ENCODE results near the gene GAL3ST1.
"Not testable (repeated sequence)": the region's sequence is repeated elsewhere in the genome, so short reads cannot be mapped to it uniquely, and the experiment has no call there.

Gene GAL3ST1

GRCh38 chr22:30566125-30566524 lies 8.3 kb downstream of the GAL3ST1 start:
- Mint-ChIP-seq H3K36me3 (ENCODE audit: low read depth) (no peaks in the 10 kb centered on the region), H3K9me3 (no peaks in the 10 kb centered on the region), H3K27me3 (ENCODE audit: low read depth) (peaks cover 2% of the 10 kb centered on the region), H3K27ac (no peak overlapping the region), H3K4me1 (ENCODE audit: low read depth) (no peaks in the 10 kb centered on the region), H3K4me3 (no peak overlapping the region)
- no peak for DNase-seq (ENCODE audit: low spot score)

DNA sequence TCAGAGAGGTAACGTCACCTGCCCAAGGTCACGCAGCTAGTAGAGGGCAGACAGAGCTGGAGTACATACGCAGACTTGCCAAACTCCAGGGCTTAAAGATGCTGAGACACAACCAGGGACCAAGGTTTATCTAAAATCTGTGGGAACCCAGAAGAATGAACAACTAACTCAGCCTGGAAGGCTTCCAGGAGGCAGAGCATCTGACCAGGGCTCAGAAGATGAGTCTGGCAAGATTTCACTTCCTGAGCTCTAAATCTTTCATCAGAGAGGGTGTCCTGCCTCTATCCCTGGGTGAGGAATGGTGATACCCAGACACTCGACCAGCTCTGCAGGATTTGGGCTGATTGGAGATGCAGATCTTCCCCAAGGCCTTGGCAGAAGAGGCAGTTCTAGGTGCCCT lies 9.1 kb downstream of the GAL3ST1 start:
- no peak overlapping the region for H3K4me3 Mint-ChIP-seq
- no peaks in the 10 kb centered on the region for H3K4me1 Mint-ChIP-seq (ENCODE audit: low read depth)
- no peak for DNase-seq (ENCODE audit: low spot score)
- H3K27me3 Mint-ChIP-seq (ENCODE audit: low read depth), result peaks cover 2% of the 10 kb centered on the region
- no peaks in the 10 kb centered on the region for H3K36me3 Mint-ChIP-seq (ENCODE audit: low read depth)
- H3K9me3 Mint-ChIP-seq, result no peaks in the 10 kb centered on the region
- no peak overlapping the region for H3K27ac Mint-ChIP-seq

DNA sequence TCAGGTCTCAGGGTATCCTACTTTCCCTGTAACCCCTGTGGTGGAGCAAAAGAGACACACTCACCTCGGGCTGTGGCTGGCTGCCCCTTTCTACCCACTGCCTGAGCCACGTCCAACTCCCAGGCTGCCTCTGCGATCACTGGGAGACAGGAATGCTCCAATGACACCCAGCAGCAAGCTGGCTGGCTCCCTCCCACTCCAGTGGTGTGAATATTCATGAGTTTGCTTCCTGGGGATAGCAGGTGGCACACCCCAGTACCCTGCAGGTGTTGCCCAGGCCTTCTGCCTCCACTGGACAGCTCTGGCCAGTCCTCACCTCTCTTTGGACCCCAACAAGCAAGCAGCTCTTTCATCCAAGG lies 9.7 kb downstream of the GAL3ST1 start:
- Mint-ChIP-seq H3K4me1 (ENCODE audit: low read depth) (no peaks in the 10 kb centered on the region), H3K27ac (no peak overlapping the region), H3K36me3 (ENCODE audit: low read depth) (no peaks in the 10 kb centered on the region), H3K4me3 (no peak overlapping the region), H3K27me3 (ENCODE audit: low read depth) (peaks cover 2% of the 10 kb centered on the region), H3K9me3 (no peaks in the 10 kb centered on the region)
- no peak for DNase-seq (ENCODE audit: low spot score)

- no peak for DNase-seq (ENCODE audit: low spot score)
- no peaks in the 10 kb centered on the region for H3K36me3 Mint-ChIP-seq (ENCODE audit: low read depth)
- no peaks in the 10 kb centered on the region for H3K4me1 Mint-ChIP-seq (ENCODE audit: low read depth)
- no peak overlapping the region for H3K27ac Mint-ChIP-seq
- H3K27me3 Mint-ChIP-seq (ENCODE audit: low read depth), result peaks cover under 1% of the 10 kb centered on the region
- no peak overlapping the region for H3K4me3 Mint-ChIP-seq
- H3K9me3 Mint-ChIP-seq, result no peaks in the 10 kb centered on the region
Measured at GRCh38 chr22:30564045-30564760, 10.3 kb downstream of the GAL3ST1 start.

- Mint-ChIP-seq H3K9me3 (no peaks in the 10 kb centered on the region), H3K36me3 (ENCODE audit: low read depth) (no peaks in the 10 kb centered on the region), H3K27ac (no peak overlapping the region), H3K4me3 (no peak overlapping the region), H3K27me3 (ENCODE audit: low read depth) (no peaks in the 10 kb centered on the region), H3K4me1 (ENCODE audit: low read depth) (no peaks in the 10 kb centered on the region)
- no peak for DNase-seq (ENCODE audit: low spot score)
Measured at GRCh38 chr22:30562366-30562765, 12.1 kb downstream of the GAL3ST1 start.

- no peaks in the 10 kb centered on the region for H3K4me1 Mint-ChIP-seq (ENCODE audit: low read depth)
- no peaks in the 10 kb centered on the region for H3K36me3 Mint-ChIP-seq (ENCODE audit: low read depth)
- no peaks in the 10 kb centered on the region for H3K9me3 Mint-ChIP-seq
- H3K27ac Mint-ChIP-seq, result no peak overlapping the region
- no peaks in the 10 kb centered on the region for H3K27me3 Mint-ChIP-seq (ENCODE audit: low read depth)
- DNase-seq (ENCODE audit: low spot score), result no peak
- H3K4me3 Mint-ChIP-seq, result no peak overlapping the region
Measured at GRCh38 chr22:30561402-30562189, 12.9 kb downstream of the GAL3ST1 start.

GRCh38 chr22:30560643-30561202 lies 13.7 kb downstream of the GAL3ST1 start:
- not testable (repeated sequence) for H3K36me3 Mint-ChIP-seq (ENCODE audit: low read depth); DNase-seq (ENCODE audit: low spot score); H3K4me3 Mint-ChIP-seq; H3K27ac Mint-ChIP-seq; H3K9me3 Mint-ChIP-seq; H3K27me3 Mint-ChIP-seq (ENCODE audit: low read depth); H3K4me1 Mint-ChIP-seq (ENCODE audit: low read depth)

GRCh38 chr22:30559889-30560288 lies 14.6 kb downstream of the GAL3ST1 start:
- Mint-ChIP-seq H3K36me3 (ENCODE audit: low read depth) (no peaks in the 10 kb centered on the region), H3K4me3 (no peak overlapping the region), H3K27me3 (ENCODE audit: low read depth) (no peaks in the 10 kb centered on the region), H3K9me3 (no peaks in the 10 kb centered on the region), H3K4me1 (ENCODE audit: low read depth) (no peaks in the 10 kb centered on the region), H3K27ac (no peak overlapping the region)
- no peak for DNase-seq (ENCODE audit: low spot score)

DNA sequence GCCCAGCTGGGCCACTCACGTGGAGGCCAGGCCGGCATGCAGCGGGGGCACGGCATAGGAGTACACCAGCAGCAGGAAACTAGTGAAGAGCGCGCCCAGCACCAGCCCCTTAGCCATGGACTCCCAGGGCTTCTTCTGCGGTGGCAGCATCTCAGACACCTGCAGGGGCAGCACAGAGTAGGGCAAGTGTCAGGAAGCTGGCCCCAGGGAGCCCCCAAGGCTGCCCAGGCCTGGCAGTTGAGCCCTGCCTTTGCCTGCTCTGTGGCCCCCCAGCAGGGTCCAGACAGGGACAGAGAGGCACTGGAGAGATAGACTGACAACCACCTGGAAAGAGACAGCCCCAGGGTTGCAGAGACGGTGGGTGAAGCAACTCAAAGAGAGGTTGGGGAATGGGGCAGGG lies 17.2 kb downstream of the GAL3ST1 start:
- no peaks in the 10 kb centered on the region for H3K27me3 Mint-ChIP-seq (ENCODE audit: low read depth)
- DNase-seq (ENCODE audit: low spot score), result no peak
- no peak overlapping the region for H3K27ac Mint-ChIP-seq
- no peaks in the 10 kb centered on the region for H3K4me1 Mint-ChIP-seq (ENCODE audit: low read depth)
- no peaks in the 10 kb centered on the region for H3K9me3 Mint-ChIP-seq
- H3K4me3 Mint-ChIP-seq, result no peak overlapping the region
- H3K36me3 Mint-ChIP-seq (ENCODE audit: low read depth), result no peaks in the 10 kb centered on the region

GRCh38 chr22:30556388-30556787 lies 18.1 kb downstream of the GAL3ST1 start:
- no peaks in the 10 kb centered on the region for H3K9me3 Mint-ChIP-seq
- no peak for DNase-seq (ENCODE audit: low spot score)
- H3K36me3 Mint-ChIP-seq (ENCODE audit: low read depth), result no peaks in the 10 kb centered on the region
- H3K4me1 Mint-ChIP-seq (ENCODE audit: low read depth), result no peaks in the 10 kb centered on the region
- H3K27me3 Mint-ChIP-seq (ENCODE audit: low read depth), result no peaks in the 10 kb centered on the region
- no peak overlapping the region for H3K27ac Mint-ChIP-seq
- H3K4me3 Mint-ChIP-seq, result no peak overlapping the region

GRCh38 chr22:30555282-30556210 lies 18.9 kb downstream of the GAL3ST1 start:
- Mint-ChIP-seq H3K4me3 (no peak overlapping the region), H3K9me3 (no peaks in the 10 kb centered on the region), H3K27me3 (ENCODE audit: low read depth) (no peaks in the 10 kb centered on the region), H3K27ac (no peak overlapping the region), H3K4me1 (ENCODE audit: low read depth) (no peaks in the 10 kb centered on the region), H3K36me3 (ENCODE audit: low read depth) (no peaks in the 10 kb centered on the region)
- no peak for DNase-seq (ENCODE audit: low spot score)

DNA sequence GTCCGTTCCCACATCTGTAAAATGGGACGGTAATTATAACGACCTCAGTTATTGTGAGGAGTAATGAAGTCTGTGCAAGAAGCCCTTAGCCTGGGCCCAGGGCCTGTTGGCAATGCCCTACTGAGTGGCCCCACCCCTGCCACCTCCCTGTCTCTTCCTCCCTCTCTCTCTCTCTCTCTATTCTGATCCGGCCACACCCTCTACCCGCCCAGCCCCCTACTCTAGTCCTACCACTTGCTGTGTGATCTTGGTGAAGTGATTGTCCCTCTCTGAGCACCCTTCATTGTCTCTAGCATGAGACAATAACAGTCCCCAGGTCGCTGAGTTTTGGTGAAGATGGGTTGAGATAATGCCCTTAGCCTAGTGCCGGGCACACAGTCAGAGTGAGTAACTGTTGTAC lies 20.5 kb downstream of the GAL3ST1 start:
- no peak overlapping the region for H3K27ac Mint-ChIP-seq
- H3K36me3 Mint-ChIP-seq (ENCODE audit: low read depth), result no peaks in the 10 kb centered on the region
- no peaks in the 10 kb centered on the region for H3K9me3 Mint-ChIP-seq
- H3K4me3 Mint-ChIP-seq, result no peak overlapping the region
- no peak for DNase-seq (ENCODE audit: low spot score)
- no peaks in the 10 kb centered on the region for H3K4me1 Mint-ChIP-seq (ENCODE audit: low read depth)
- no peaks in the 10 kb centered on the region for H3K27me3 Mint-ChIP-seq (ENCODE audit: low read depth)

DNA sequence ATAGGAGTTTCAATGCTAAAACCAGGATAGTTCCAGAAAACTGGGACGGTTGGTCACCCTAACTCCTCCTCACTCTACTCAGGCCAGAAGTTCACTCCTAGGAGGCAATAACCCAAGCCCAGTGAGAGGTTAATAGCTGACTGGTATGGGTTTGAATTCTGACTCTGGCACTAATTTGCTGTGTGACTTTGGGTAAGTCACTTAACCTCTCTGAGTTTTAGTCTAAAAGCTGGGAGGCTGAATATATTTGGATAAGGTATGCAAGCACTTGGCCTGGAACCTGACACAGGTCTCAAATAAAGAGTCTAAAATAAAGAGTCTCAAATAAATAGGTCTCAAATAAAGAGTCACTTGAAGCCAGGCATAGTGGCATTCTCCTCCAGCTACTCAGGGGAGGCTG lies 21.7 kb downstream of the GAL3ST1 start:
- H3K4me3 Mint-ChIP-seq, result no peak overlapping the region
- no peak for DNase-seq (ENCODE audit: low spot score)
- H3K27me3 Mint-ChIP-seq (ENCODE audit: low read depth), result peaks cover 5% of the 10 kb centered on the region
- H3K9me3 Mint-ChIP-seq, result no peaks in the 10 kb centered on the region
- no peak overlapping the region for H3K27ac Mint-ChIP-seq
- H3K36me3 Mint-ChIP-seq (ENCODE audit: low read depth), result no peaks in the 10 kb centered on the region
- no peaks in the 10 kb centered on the region for H3K4me1 Mint-ChIP-seq (ENCODE audit: low read depth)

DNA sequence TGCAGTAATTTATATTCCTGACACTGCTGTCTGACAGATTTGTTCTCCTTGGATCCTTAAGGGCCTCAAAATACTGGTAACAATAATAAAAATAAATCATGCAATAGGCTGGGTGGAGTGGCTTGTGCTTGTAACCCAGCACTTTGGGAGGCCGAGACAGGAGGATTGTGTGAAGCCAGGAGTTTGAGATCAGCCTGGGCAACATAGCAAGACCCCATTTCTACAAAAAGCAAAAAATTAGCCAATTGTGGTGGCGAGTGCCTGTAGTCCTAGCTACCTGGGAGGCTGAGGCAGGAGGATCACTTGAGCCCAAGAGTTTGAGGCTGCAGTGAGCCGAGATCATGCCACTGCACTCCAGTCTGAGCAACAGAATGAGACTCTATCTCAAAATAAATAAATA lies 22.7 kb downstream of the GAL3ST1 start:
- H3K4me1 Mint-ChIP-seq (ENCODE audit: low read depth); H3K4me3 Mint-ChIP-seq; H3K27me3 Mint-ChIP-seq (ENCODE audit: low read depth); H3K27ac Mint-ChIP-seq; H3K36me3 Mint-ChIP-seq (ENCODE audit: low read depth); H3K9me3 Mint-ChIP-seq; DNase-seq (ENCODE audit: low spot score): not testable (repeated sequence)

Data from T-helper 2 cell treated with Interferon-gamma antibody and Interleukin-4, amounts not matched to agents 5 μg/mL and 100 μg/mL, for 36 hours (primary cell).